Smooth muscle cell (in vitro differentiated cells): ENCODE results near the gene ESYT2. TPM values are rescaled to one million over a fixed set of nuclear protein-coding genes. Genes with fewer than 3 reads are reported as not detected.

ENCODE experiments used
- DNase-seq: peaks from one replicate; lab custom pipeline; 2025; ENCODE audit not compliant: unreplicated experiment; lab: John Stamatoyannopoulos, UW
- H2AFZ ChIP-seq: fragments of 200-600 bp; sonication (generic); 2 replicates; pipeline ENCODE4 v1.6.0; 2016; ENCODE audit warnings: antibody characterized with exemption, low read depth, mild to moderate bottlenecking
- H3F3A ChIP-seq: fragments of 200-600 bp; sonication (generic); 2 replicates; pipeline ENCODE4 v1.6.0; 2017; ENCODE audit warnings: antibody characterized with exemption, low read depth
- H3K27ac ChIP-seq: fragments of 200-600 bp; sonication (generic); 2 replicates; pipeline ENCODE4 v1.5.1; 2016; ENCODE audit warnings: low read depth, mild to moderate bottlenecking
- H3K27me3 ChIP-seq: fragments of 200-600 bp; sonication (generic); 2 replicates; pipeline ENCODE4 v1.6.1; 2016; ENCODE audit warnings: low read depth, mild to moderate bottlenecking
- H3K36me3 ChIP-seq: fragments of 200-600 bp; sonication (generic); 2 replicates; pipeline ENCODE4 v1.5.1; 2016; ENCODE audit warnings: low read depth
- H3K4me1 ChIP-seq: fragments of 200-600 bp; sonication (generic); 2 replicates; pipeline ENCODE4 v1.5.1; 2016; ENCODE audit warnings: low read depth
- H3K4me2 ChIP-seq: fragments of 200-600 bp; sonication (generic); 2 replicates; pipeline ENCODE4 v1.6.0; 2016; ENCODE audit warnings: mild to moderate bottlenecking
- H3K4me3 ChIP-seq: fragments of 200-600 bp; sonication (generic); 2 replicates; pipeline ENCODE4 v1.5.1; 2016; ENCODE audit warnings: mild to moderate bottlenecking
- H3K79me2 ChIP-seq: fragments of 200-600 bp; sonication (generic); 2 replicates; pipeline ENCODE4 v1.6.0; 2016; ENCODE audit warnings: low read depth, mild to moderate bottlenecking
- H3K9ac ChIP-seq: fragments of 200-600 bp; sonication (generic); 2 replicates; pipeline ENCODE4 v1.6.0; 2016; ENCODE audit warnings: low read depth
- H3K9me3 ChIP-seq: fragments of 200-600 bp; sonication (generic); replicated peaks from 2 replicates; pipeline ENCODE4 v1.5.1; 2016; ENCODE audit warnings: low read depth
- H4K20me1 ChIP-seq: fragments of 200-600 bp; sonication (generic); 2 replicates; pipeline ENCODE4 v1.6.0; 2016; ENCODE audit warnings: low read depth
- WGBS: methylation state at CpG from one replicate; pipeline ENCODE4 v1.1.7; 2016; ENCODE audit warnings: low lambda C conversion rate; 5-methylcytosine and 5-hydroxymethylcytosine counted together
- polyA plus RNA-seq: library from polyadenylated mRNA; unstranded; fragments of >200 nt; fragmentation: Nextera tagmentation; extraction: Ambion mirVana; gene quantifications from 2 replicates; pipeline ENCODE4 v1.2.1, GENCODE V29; 2016
- total RNA-seq: library from RNA; depleted of rRNA; stranded (reverse); fragments of >200 nt; gene quantifications from 2 replicates; pipeline ENCODE4 v1.2.3, GENCODE V29; 2014
- TF ChIP-seq, protein P1 (sequence below): fragments of 200-600 bp; sonication (generic); IDR thresholded peaks from 2 replicates; pipeline ENCODE4 v1.5.1; 2017; ENCODE audit warnings: borderline replicate concordance, mild to moderate bottlenecking, antibody characterized with exemption; ENCODE audit not compliant: insufficient read depth, poor library complexity, severe bottlenecking

The ESYT2 gene
- total and polyA plus RNA-seq, 2 experiments from 2014 or later = 27.9 to 69.4 TPM

- H3K4me3 ChIP-seq = no peak overlapping the region
- no peaks in the 10 kb centered on the region for H3K9me3 ChIP-seq
- no peaks in the 10 kb centered on the region for H3K79me2 ChIP-seq
- H3K36me3 ChIP-seq = peaks cover 5% of the 10 kb centered on the region
- TF ChIP-seq, protein P1, sequence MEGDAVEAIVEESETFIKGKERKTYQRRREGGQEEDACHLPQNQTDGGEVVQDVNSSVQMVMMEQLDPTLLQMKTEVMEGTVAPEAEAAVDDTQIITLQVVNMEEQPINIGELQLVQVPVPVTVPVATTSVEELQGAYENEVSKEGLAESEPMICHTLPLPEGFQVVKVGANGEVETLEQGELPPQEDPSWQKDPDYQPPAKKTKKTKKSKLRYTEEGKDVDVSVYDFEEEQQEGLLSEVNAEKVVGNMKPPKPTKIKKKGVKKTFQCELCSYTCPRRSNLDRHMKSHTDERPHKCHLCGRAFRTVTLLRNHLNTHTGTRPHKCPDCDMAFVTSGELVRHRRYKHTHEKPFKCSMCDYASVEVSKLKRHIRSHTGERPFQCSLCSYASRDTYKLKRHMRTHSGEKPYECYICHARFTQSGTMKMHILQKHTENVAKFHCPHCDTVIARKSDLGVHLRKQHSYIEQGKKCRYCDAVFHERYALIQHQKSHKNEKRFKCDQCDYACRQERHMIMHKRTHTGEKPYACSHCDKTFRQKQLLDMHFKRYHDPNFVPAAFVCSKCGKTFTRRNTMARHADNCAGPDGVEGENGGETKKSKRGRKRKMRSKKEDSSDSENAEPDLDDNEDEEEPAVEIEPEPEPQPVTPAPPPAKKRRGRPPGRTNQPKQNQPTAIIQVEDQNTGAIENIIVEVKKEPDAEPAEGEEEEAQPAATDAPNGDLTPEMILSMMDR = no peak
- WGBS = 99% methylated on average over 3 of the region's 3 CpGs
- H3K9ac ChIP-seq = no peak overlapping the region
- no peak overlapping the region for H2AFZ ChIP-seq
- no peaks in the 10 kb centered on the region for H3K4me1 ChIP-seq
- no peak for DNase-seq
- H3K27me3 ChIP-seq = no peaks in the 10 kb centered on the region
- peaks cover 4% of the 10 kb centered on the region for H3F3A ChIP-seq
- peaks cover 10% of the 10 kb centered on the region for H4K20me1 ChIP-seq
- no peak overlapping the region for H3K4me2 ChIP-seq
- no peak overlapping the region for H3K27ac ChIP-seq
These were observed 78.6 kb downstream of the ESYT2 start for GRCh38 chr7:158750702-158751101.

- DNase-seq = no peak
- Histone ChIP-seq H3K9ac (no peak overlapping the region), H3K4me2 (no peak overlapping the region), H2AFZ (no peak overlapping the region), H4K20me1 (peaks cover under 1% of the 10 kb centered on the region), H3K27me3 (no peaks in the 10 kb centered on the region), H3K36me3 (peaks cover 7% of the 10 kb centered on the region), H3K9me3 (no peaks in the 10 kb centered on the region), H3K4me1 (no peaks in the 10 kb centered on the region), H3F3A (peaks cover under 1% of the 10 kb centered on the region), H3K27ac (no peak overlapping the region), H3K79me2 (no peaks in the 10 kb centered on the region), H3K4me3 (no peak overlapping the region)
- WGBS = 98% methylated on average over 9 of the region's 9 CpGs
- TF ChIP-seq, protein P1 = no peak
These were observed 79.9 kb downstream of the ESYT2 start for GRCh38 chr7:158749396-158749795.

- 87% methylated on average over 10 of the region's 10 CpGs for WGBS
- no peaks in the 10 kb centered on the region for H4K20me1 ChIP-seq
- no peak overlapping the region for H3K27ac ChIP-seq
- no peaks in the 10 kb centered on the region for H3K27me3 ChIP-seq
- no peak overlapping the region for H3K9ac ChIP-seq
- no peaks in the 10 kb centered on the region for H3K4me1 ChIP-seq
- no peak overlapping the region for H3K4me2 ChIP-seq
- H3K36me3 ChIP-seq = peaks cover 12% of the 10 kb centered on the region
- H3K79me2 ChIP-seq = no peaks in the 10 kb centered on the region
- no peak for DNase-seq
- H3F3A ChIP-seq = no peaks in the 10 kb centered on the region
- H3K9me3 ChIP-seq = no peaks in the 10 kb centered on the region
- H3K4me3 ChIP-seq = no peak overlapping the region
- no peak overlapping the region for H2AFZ ChIP-seq
- TF ChIP-seq, protein P1 = no peak
These were observed 81.0 kb downstream of the ESYT2 start for GRCh38 chr7:158748335-158748734.

DNA sequence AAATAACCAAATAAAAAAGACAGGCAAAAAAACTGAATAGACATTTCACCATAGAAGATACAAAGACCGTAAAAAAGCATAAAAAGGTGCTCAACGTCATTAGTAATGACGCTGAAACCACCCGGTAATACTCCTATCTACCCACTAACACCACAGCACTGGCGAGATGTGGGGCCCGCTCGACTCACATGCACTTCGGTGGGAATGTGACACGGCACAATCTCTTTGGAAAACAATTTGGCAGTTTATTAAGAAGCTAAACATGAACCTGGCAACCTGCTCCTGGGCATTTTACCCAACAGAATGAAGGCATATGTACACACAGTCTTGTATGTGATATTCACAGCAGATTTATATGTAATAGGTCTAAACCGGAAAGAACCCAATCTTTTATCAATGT, 81.9 kb downstream of the ESYT2 start:
- Histone ChIP-seq H3K27me3 (no peaks in the 10 kb centered on the region), H2AFZ (no peak overlapping the region), H3K4me2 (no peak overlapping the region), H3F3A (peaks cover 4% of the 10 kb centered on the region), H3K79me2 (no peaks in the 10 kb centered on the region), H3K4me1 (no peaks in the 10 kb centered on the region), H3K4me3 (no peak overlapping the region), H3K27ac (no peak overlapping the region), H3K9me3 (no peaks in the 10 kb centered on the region), H3K9ac (no peak overlapping the region), H4K20me1 (no peaks in the 10 kb centered on the region), H3K36me3 (peaks cover 12% of the 10 kb centered on the region)
- no peak for DNase-seq
- TF ChIP-seq, protein P1 = no peak
- 95% methylated on average over 10 of the region's 10 CpGs for WGBS
